Epidermal melanocyte (primary cell): ENCODE data around the gene TRNP1.
A peak's percentile ranks its signal among the peaks of the same experiment; 100 is the strongest.
"Not testable (repeated sequence)": the region's sequence is repeated elsewhere in the genome, so short reads cannot be mapped to it uniquely, and the experiment has no call there.

Source experiments
- DNase-seq: peaks from one replicate; pipeline ENCODE4 v3.0.0; 2011; ENCODE audit warnings: low spot score; ENCODE audit not compliant: insufficient read length

TRNP1 gene

DNA sequence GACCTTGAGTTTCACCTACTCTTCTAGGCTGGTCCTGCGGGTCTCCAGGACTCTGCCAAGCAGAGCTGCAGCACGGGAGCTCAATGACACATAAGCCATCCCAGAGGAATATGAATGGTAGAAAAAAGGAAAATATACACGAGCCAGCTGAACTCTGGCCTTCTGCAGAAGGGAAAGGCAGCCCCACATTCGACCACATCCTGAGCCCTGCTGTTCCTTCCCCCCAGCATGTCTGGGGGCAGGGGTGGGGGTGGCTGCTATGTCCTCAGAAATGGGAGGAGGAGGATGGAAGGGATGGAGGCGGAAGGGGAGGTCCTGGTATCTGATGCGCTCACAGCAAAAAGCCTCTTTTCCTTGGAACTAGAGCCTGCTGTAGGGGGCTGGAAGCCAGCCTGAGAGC is 21.1 kb upstream of the TRNP1 start:
- DNase-seq = no peak

DNA sequence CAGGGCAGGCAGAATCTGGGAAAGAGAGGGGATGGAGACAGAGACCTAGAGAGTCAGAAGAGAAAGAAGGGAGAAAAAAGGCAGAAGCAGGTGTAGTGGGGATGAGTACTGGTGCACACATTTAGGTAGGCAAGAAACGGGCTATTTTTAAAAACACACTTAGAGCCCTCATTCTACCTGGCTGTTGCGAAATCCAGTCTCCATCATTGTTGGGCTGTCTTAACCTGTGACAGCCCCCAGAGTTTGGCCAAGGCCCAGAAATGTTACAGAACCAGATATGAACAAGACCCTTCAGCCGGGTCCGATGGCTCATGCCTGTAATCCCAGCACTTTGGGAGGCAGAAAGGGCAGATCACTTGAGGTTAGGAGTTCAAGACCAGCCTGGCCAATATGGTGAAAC is 20.7 kb upstream of the TRNP1 start:
- DNase-seq = no peak

DNA sequence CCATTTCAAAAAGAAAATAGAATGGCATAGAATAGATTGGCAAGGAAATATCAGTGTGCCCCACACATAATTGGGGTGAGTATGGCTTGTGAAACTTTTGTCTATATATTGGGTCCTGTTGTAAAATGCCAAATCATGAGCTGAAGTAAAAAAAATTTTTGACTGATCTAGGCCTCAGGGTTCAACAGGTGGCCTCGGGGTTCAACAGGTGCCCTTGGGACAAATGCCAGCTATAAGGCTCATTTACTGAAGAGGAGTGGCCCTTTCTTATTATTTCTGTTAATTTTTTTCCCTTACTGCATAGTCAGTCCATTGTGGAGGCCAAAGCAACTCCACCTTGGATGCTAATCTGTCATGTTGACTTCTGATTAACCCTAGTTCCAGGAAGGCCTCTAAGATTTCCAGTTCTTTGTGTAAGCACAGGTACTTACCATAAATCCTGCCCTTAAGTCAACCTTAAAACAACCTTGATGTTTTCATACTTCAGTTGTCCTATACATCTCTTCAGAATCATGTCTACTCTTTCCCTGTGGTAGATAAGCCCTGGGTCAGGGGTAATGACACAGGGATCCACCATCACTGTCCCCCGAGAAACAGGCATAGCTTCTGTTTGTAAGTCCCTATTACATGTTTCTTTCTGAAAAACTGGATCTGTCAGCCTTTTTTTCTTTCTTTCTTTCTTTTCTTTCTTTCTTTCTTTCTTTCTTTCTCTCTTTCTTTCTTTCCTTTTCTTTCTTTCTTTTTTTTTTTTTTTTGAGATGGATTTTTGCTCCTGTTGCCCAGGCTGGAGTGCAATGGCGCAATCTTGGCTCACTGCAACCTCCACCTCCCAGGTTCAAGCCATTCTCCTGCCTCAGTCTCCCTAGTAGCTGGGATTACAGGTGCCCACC is 16.6 kb upstream of the TRNP1 start:
- no peak for DNase-seq

DNA sequence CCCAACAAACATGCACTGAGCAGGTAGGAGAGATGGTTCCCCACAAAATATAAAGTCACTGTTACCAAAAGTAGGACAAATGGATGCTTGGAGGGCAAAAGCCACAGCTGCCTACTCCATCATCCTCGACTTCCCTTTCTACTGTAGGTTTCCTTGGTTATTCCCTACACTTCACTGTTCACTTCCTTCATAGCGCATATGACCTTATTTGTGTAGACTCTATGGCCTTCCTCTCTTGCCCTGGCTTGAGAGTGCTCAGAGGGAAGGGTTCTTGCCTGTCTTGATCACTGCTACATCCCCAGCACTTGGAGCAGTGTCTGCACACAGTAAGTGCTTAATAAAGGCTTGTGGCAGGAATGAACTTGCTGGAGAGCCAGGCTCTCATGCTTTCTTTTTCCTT is 14.6 kb upstream of the TRNP1 start:
- DNase-seq = no peak

DNA sequence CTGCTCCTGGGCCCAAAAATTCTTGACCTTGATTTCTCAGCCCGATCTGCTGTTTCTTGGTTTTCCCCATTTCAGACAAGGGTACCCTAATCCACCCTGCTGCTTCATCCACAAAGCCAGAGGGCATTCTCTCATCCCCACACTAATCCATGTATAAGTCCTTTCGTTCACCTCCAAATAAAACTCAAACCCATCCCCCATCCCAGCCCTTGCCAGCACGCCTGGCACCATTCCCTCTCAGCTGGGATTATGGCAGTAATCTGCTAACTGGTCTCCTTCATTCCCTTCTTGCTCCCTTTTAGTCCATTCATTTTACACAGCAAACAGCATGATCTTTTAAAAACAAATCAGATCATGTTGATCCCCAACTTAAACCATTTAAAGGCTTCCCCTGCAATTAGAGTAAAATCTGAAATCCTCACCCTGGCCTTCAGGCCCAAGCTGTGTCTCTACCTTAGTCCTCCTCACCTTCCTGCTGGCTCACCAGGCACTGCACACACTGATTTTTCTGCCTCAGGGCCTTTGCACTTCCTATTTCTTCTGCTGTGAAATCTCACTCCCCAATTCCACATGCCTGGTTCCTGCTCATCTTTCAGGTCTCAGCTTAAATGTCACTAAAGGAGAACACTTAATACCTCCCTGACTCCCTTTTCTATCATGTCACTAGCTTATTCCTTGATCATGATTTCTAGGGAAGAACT is 12.2 kb upstream of the TRNP1 start:
- DNase-seq = no peak

DNA sequence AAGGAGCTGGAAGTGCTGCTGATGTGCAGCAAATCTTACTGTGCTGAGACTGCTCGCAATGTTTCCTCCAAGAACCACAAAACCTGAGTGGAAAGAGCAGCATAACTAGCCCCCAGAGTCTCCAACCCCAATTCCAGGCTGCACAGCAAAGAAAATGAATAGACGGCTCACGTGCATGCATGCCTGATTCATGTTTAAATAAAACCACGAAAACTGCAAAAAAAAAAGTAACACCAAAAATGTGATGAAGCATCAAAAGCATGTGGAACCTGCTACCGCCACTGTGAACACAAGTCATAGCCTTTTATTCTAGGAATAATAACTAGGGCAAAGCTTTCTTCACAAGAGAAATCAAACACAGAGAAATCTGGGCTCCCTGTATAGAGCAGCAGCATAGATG is 9.6 kb upstream of the TRNP1 start:
- no peak for DNase-seq

DNA sequence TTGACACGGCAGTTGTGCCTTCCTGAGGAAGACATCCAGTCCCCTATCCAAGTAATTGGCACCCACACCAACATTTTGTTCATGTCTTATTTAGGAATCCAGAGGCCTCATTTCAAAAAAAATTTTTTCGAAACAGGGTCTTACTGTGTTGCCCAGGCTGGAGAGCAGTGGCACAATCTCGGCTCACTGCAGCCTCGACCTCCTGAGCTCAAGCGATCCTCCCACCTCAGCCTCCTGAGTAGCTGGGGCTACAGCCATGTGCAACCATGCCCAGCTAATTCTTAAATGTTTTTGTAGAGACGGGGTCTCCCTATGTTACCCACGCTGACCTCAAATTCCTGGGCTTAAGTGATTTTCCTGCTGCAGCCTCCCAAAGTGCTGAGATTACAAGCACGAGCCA is 9.2 kb upstream of the TRNP1 start:
- no peak for DNase-seq

DNA sequence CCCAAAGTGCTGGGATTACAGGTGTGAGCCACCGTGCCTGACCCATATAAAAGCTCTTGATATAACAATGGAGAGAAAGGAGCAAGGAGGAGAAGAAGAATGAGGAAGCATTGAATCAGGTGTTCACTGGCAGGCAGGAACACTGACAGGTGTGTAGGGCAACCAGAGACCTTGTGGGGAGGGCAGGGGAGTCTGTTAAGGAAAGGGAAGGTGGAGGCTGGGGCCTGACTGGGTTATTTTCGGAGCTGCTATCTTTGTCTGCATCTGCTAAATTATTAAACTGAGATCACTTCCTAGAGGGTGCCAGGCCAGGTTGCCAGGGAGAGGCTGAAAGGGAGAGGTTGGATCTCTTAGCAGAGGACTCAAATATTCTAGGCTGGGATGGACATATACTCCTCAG is 6.8 kb upstream of the TRNP1 start:
- DNase-seq = no peak

DNA sequence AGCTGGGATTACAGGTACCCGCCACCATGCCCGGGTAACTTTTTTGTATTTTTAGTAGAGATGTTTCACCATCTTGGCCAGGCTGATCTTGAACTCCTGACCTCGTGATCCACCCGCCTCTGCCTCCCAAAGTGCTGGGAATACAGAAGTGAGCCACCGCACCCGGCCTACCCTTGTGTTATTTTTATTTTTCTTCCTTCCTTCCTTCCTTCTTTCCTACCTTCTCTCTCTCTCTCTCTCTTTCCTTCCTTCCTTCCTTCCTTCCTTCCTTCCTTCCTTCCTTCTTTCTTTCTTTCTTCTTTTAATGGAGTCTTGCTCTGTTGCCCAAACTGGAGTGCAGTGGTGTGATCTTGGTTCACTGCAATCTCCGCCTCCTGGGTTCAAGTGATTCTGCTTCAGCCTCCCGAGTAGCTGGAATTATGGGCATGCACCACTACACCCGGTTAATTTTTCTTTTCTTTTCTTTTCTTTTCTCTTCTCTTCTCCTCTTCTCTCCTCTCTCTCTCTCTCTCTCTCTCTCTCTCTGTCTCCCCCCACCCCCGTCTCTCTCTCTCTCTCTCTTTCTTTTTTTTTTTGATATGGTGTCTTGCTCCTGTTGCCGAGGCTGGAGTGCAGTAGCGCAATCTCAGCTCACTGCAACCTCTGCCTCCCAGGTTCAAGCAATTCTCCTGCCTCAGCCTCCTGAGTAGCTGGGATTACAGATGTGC is 3.9 kb upstream of the TRNP1 start:
- not testable (repeated sequence) for DNase-seq

DNA sequence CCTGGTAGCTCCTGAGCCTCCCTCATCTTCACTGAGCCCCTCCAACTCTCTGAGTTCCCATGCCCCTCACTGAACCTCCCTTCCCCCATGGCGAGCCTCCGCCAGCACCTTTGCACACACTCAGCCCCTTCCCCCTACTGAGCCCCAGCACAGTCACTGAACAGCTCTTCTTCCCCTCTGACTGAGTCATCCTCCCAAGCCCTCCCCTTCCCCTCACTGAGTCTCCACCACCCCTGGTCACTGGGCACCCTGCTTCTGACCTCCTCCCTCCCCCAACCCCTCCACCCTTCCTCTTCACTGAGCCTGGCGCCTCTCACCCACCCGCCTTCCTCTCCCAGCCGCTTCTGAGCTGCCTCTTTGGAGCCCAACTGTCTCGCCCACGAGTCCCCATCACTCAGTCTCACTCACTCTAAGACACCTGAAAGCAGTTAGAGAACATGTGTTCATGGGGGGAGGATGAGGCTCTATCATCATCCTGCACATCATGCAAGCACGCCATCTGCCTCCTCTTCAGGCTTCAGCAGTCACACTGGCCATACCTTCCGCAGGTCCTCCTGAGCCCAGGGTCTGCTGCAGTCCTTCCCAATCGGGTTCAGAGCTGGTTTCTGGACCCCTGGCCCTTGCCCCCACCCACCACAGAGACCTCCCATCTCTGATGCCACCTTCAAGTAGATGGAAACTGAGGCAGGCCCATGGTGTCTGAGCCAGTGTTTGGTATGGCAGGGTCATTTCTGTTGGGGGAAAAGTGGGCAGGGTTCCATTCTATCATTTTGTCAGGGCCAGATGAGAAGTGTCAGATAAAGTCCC is 2.0 kb upstream of the TRNP1 start:
- DNase-seq = no peak

DNA sequence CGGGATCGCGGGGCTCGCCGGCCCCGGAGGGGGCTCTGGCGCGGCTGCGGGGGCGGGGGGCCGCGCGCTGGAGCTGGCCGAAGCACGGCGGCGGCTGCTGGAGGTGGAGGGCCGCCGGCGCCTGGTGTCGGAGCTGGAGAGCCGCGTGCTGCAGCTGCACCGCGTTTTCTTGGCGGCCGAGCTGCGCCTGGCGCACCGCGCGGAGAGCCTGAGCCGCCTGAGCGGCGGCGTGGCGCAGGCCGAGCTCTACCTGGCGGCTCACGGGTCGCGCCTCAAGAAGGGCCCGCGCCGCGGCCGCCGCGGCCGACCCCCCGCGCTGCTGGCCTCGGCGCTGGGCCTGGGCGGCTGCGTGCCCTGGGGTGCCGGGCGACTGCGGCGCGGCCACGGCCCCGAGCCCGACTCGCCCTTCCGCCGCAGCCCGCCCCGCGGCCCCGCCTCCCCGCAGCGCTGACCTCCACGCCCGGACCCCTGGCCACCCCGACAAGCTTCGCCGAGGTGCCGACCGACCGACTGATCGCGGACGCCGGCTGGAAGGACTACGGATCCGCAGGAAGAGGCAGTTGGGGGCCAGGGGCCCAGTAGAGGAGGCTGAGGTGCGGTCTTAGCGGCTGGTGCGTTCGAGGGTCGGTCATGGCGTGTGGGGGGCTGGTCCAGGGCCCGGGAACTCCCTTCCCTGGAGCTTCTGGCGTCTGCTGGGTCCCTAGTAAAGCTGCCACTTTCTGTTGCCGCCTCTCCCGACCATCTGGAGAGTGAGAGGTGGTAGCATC is 711 bp downstream of the TRNP1 start:
- no peak for DNase-seq

DNA sequence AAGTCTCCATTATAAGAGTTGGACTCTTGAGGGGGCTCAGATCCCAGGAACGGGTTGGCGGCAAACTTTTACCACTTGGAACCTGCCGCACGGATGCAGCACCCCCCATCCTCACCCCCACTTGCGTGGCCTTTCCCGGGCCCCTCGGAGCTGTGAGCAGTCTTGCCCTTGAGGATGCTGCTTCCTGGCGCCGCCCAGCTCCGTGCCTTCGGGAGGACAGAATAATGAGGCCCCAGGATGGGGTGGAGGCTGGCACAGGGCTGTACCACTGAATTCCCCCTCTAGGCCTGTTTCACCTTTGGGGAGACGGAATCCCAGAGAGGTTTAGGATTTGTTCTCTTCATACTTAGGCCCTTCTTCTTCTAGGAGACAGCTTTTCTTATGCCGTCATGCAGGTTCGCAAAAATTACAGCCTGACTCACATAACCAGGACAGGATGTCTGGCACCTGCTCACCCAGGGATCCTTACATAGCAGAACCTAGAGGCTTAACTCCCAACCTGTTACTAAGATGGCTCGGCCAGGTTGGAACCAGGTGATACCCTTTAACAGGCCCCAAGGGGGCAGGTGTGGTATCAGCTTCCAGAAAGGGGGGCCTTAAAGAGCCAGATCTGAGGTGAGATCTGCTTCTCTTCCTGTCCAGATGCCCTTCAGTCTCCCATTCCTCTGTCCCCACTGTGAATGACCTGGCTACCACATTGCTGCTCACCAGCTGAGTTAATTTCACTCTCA is 1.5 kb downstream of the TRNP1 start:
- DNase-seq = no peak

DNA sequence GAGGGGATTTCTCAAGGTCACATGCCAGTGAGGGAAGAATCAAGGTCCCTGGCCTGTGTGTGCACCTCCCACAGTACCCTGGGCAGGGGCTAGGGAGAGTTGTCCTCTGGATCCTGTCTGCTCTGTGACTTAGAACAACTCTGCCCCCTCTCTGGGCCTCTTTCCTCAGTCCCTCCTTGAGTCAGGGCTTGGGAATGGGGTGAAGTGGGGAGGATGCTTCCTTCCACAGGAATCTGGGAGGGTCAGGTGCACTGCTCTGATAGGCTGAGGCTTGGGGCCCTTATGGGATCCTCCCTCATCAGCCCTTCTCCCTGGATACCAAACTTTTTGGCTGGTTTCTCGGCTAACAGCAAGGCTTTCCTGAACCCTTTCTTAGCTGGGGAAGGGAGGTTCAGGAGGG is 2.5 kb downstream of the TRNP1 start:
- no peak for DNase-seq

DNA sequence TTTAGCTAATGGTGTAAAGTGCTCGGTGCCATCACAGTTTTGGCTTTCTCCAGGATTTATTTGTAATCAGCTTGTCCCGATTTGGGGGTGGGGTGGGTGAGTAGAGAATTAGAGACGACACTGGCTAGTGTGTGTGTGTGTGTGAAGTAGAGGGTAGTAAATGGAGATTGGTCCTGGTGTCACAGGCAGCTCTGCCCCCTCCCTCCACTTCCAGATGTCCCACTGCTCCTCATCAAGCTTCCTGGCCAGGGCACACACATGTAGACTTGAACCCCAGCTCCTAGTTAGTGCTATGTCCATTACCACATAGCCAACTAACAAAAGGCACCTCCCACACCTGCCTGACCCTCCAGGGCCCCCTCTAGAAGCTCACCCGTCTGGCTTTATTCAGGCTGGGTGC is 3.2 kb downstream of the TRNP1 start:
- no peak for DNase-seq

DNA sequence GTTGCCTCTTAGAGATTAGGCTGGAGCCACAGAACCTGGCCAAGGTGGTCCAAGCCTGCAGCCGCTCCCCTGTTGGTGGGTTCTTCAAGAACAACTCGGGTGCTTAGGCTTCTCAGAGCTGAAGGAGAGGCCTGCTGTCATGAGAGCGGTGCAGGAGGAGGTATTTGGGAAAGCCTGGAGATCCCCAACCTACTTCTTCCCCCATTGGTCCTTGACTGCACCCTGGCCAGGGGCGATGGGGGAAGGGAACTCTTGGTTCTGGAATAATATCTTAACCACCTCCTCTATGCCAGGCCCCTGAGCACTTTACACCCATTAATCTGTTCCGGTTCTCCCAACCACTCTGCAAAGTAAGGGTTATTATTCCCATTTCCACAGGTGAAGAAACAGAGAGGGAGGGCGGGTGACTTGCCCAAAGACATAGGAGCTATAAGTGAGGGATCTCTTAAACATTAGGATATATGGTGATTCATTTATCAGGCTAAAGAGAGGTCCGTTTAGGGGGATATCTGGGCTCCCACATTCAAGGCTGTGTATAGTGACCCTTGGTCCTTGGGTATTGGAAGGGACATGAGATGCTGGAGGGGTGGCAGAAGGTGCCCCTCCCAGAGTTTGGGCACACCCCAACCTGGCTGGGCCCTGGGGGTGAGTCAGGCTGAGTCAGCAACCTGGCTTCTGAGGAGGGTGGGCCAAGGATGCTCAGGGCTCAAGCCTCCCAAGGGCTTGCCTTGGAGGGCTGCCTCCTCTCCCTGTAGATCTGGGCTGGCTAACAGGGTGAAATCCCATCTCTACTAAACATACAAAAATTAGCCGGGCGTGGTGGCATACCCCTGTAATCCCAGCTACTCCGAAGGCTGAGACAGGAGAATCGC is 5.2 kb downstream of the TRNP1 start:
- DNase-seq = no peak

DNA sequence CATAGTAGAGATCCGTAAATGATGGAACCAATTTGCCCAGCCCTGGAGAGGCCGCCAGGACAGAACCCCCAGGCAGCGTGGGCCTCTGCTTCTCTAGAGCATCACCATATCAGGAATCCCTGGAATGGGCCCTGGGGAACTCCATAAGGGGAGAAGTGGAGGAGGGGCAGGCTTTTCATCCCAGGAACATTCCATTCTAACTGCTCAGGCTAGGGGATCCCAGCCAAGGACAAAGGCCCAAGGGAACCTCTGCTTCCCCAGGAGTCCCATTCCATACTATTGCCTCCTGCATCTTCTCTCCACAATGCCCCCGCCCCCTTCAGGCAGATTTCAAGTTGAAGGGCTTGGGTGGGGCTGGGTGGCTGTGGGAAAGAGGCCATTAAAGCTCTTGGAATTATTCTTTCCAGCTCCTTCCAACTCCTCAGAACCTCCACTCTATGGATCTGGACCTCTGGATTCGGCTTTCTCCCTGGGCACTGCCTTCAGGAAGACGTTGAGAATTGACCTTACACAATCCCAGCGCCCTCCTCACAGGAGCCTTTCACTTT is 6.0 kb downstream of the TRNP1 start:
- peak; percentile 88 for DNase-seq

DNA sequence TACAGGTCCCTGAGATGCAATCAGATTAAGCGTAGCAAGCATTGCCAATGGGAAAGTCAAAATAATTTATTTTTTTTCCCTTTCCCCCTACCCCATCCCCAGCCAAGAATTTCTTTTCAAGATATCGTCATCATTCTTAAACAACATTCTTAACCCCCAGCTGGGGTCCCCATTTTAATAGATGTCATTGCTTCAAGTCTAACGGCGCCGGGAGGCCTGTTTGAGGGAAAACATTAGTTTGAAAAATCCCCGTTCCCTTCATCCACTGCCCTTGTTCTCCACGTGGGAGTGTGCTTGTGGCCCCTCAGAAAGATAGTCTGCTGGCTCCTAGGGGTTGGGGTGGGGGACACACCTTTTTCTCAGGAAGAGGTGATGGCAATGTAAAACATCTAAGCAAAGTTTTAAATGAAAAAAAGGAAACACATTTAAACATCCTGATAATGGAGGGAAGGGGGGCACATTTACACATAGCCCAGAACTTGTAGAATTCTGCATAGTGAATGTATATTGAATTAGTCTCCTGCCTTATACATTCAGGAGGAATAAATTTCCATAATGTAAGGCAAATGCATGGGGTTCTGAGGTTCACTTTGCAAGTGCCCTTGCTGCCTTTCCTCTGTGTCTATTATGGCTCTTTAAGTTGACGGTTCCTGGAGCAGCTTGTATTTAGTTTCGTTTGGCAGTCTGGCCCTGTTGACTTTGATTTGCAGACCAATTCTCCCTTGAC is 6.8 kb downstream of the TRNP1 start:
- peak; percentile 9 for DNase-seq

DNA sequence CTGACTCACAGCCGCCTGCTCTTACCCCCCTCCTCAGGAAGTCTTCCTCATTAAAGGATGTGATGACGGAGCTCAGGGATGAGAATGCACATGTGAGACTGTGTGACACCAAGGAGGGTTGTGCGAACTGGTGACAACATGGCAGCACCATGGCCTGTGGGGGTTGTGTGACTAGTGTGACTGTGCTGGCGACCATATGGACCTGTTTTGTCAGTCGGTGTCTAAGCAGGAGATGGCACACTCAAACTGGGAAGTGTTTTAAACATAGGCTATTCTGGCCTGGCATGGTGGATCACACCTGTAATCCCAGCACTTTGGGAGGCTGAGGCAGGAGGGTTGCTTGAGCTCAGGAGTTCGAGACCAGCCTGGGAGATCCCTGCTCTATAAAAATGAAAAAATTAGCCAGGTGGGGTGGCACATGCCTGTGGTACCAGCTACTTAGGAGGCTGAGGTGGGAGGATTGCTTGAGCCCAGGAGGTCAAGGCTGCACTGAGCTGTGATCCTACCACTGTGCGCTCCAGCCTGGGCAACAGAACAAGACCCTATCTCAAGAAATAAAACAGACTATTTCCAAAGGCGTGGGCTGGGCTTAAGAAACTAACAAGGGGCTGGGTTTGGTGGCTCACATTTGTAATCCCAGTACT is 7.4 kb downstream of the TRNP1 start:
- peak; percentile 14 for DNase-seq
